Panc1 (cell line): Measurements from ENCODE around the gene ZBTB6. TPM values are rescaled to one million over a fixed set of nuclear protein-coding genes. Genes with fewer than 3 reads are reported as not detected.

ENCODE experiments used
- ATAC-seq: fragments of 200-7000 bp; cut with Tn5 transposase; 2 replicates; pipeline ENCODE4 v1.9.1; 2020; ENCODE audit warnings: mild to moderate bottlenecking, moderate library complexity
- BruUV-seq: library from RNA; stranded (reverse); fragments of 400-500 nt; replicated peaks from 2 replicates; lab custom pipeline; 2021; lab: Mats Ljungman, UMichigan
- CTCF ChIA-PET: fragments of 300-600 bp; sonication (Branson Sonifier 250); formaldehyde crosslinking; loops from one replicate; lab custom pipeline; 2022; ENCODE audit warnings: antibody characterized with exemption; lab: Charles Lee
- POLR2A ChIA-PET: fragments of 300-600 bp; sonication (Branson Sonifier 250); formaldehyde crosslinking; loops from one replicate; lab custom pipeline; 2022; ENCODE audit warnings: antibody characterized with exemption; lab: Charles Lee
- DNase-seq: peaks from one replicate; pipeline ENCODE4 v3.0.0-alpha.2; 2010; ENCODE audit warnings: low read depth, low spot score
- H3K27ac ChIP-seq: 2 replicates; pipeline ENCODE4 v1.5.1; 2011; ENCODE audit warnings: mild to moderate bottlenecking, low read length, inconsistent platforms
- H3K27me3 ChIP-seq: fragments of 200-500 bp; sonication (Bioruptor generic); 2 replicates; pipeline ENCODE4 v1.6.0; 2014; ENCODE audit warnings: low read length, inconsistent platforms; ENCODE audit not compliant: control insufficient read depth, insufficient read depth
- H3K36me3 ChIP-seq: fragments of 200-500 bp; sonication (Bioruptor generic); 2 replicates; pipeline ENCODE4 v1.5.1; 2014; ENCODE audit warnings: inconsistent platforms, mild to moderate bottlenecking, low read length, moderate library complexity; ENCODE audit not compliant: control insufficient read depth, insufficient read depth
- H3K4me1 ChIP-seq: 2 replicates; pipeline ENCODE4 v1.5.1; 2011; ENCODE audit warnings: inconsistent platforms, mild to moderate bottlenecking, low read length, moderate library complexity; ENCODE audit not compliant: control insufficient read depth, insufficient read depth
- H3K4me3 ChIP-seq, 2 experiments: 2 replicates each; pipeline ENCODE4 v1.5.1; 2011 to 2012; ENCODE audit warnings: low read depth in 2 of 2, low read length in 2 of 2, mild to moderate bottlenecking in 2 of 2, inconsistent platforms in 1 of 2, moderate library complexity in 1 of 2
- H3K9me3 ChIP-seq: fragments of 200-500 bp; sonication (Bioruptor generic); 2 replicates; pipeline ENCODE4 v1.5.1; 2014; ENCODE audit warnings: low read depth, mild to moderate bottlenecking, inconsistent platforms, low read length, moderate library complexity; ENCODE audit not compliant: control insufficient read depth, insufficient read depth
- POLR2AphosphoS5 ChIP-seq: IDR thresholded peaks from 2 replicates; pipeline ENCODE4 v1.6.1; 2012; ENCODE audit warnings: mild to moderate bottlenecking, low read depth, low read length, moderate library complexity
- SIN3A ChIP-seq: IDR thresholded peaks from 2 replicates; pipeline ENCODE4 v1.6.1; 2012; ENCODE audit warnings: low read depth, mild to moderate bottlenecking, low read length, moderate library complexity, borderline replicate concordance; ENCODE audit not compliant: insufficient read depth
- TCF7L2 ChIP-seq: IDR thresholded peaks from 2 replicates; pipeline ENCODE4 v1.6.1; 2011; ENCODE audit warnings: mild to moderate bottlenecking, low read depth, low read length, inconsistent platforms
- in situ Hi-C: cut with HindIII; loops from 2 replicates; pipeline ENCODE4 v1.10.0; 2016; ENCODE audit warnings: low sequenced_read_pairs, low pct_unique_long_range_greater_than_20kb
- intact Hi-C: fragments of 100-400 bp; cut with micrococcal nuclease; formaldehyde crosslinking; loops from one replicate; pipeline ENCODE4 v1.10.0; 2022; ENCODE audit not compliant: unreplicated experiment
- total RNA-seq: library from RNA; stranded (reverse); gene quantifications from one replicate; pipeline ENCODE4 v1.2.1, GENCODE V29; 2021; ENCODE audit not compliant: unreplicated experiment
- TF ChIP-seq, protein P1 (sequence below): fragments of 450-650 bp; IDR thresholded peaks from 2 replicates; pipeline ENCODE4 v1.5.1; 2017; ENCODE audit warnings: mild to moderate bottlenecking
- TF ChIP-seq, protein P2 (sequence below), 2 experiments: IDR thresholded peaks; 2 replicates each; pipeline ENCODE4 v1.6.1; 2011 to 2012; ENCODE audit warnings: low read depth in 2 of 2, control low read depth in 1 of 2, low read length in 1 of 2, mild to moderate bottlenecking in 1 of 2, moderate library complexity in 1 of 2; ENCODE audit not compliant: insufficient read depth in 1 of 2

ZBTB6 gene
- total RNA-seq, 1 experiment from 2014 or later = 5.9 TPM

DNA sequence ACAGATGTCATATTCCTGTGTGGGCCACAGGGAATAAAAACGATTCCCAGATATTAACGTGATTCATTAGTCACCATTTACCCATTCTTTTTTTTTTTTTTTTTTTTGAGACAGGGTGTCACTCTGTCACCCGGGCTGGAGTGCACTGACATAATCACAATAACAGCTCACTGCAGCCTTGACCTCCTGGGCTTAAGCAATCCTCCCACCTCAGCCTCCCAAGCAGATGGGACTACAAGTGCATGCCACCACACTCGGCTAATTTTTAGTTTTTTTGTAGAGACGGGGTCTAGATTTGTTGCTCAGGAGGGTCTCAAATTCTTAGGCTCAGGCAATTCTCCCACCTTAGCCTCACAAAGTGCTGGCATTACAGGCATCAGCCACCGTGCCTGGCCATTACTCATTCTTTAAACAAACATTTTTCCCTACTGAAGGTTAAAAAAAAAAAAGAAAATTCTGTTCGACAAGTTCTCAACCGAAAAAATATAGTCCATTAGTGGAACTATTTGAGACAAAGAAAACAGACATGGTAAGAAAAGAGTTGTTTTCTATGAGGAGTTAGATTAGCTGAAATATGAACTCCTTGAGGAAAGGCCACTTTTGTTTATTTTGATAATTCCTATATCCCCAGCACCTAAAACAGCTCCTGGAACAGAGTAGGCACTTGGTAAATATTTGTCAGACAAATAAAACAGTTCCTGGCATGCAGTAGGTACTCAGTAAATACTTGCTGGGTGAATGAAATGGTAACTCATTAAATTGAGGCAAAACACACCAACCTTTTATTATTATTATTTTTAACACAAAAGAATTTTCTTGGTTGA, 52.6 kb downstream of the ZBTB6 start:
- DNase-seq = peak; percentile 51
- H3K27ac ChIP-seq = no peak overlapping the region
- BruUV-seq = no TSS peak
- CTCF ChIA-PET = no interaction called here
- in situ Hi-C loops = no loop called here
- H3K27me3 ChIP-seq = no peaks in the 10 kb centered on the region
- H3K4me3 ChIP-seq = no peak overlapping the region
- ATAC-seq = peak; percentile 95
- peaks cover 6% of the 10 kb centered on the region; the same call in 1 of the 2 replicates for H3K4me1 ChIP-seq
- POLR2A ChIA-PET = no interaction called here
- intact Hi-C loops = no loop called here
- TF ChIP-seq TCF7L2 = no peak
- TF ChIP-seq, protein P1, sequence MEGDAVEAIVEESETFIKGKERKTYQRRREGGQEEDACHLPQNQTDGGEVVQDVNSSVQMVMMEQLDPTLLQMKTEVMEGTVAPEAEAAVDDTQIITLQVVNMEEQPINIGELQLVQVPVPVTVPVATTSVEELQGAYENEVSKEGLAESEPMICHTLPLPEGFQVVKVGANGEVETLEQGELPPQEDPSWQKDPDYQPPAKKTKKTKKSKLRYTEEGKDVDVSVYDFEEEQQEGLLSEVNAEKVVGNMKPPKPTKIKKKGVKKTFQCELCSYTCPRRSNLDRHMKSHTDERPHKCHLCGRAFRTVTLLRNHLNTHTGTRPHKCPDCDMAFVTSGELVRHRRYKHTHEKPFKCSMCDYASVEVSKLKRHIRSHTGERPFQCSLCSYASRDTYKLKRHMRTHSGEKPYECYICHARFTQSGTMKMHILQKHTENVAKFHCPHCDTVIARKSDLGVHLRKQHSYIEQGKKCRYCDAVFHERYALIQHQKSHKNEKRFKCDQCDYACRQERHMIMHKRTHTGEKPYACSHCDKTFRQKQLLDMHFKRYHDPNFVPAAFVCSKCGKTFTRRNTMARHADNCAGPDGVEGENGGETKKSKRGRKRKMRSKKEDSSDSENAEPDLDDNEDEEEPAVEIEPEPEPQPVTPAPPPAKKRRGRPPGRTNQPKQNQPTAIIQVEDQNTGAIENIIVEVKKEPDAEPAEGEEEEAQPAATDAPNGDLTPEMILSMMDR = no peak
- TF ChIP-seq SIN3A = no peak
- TF ChIP-seq, protein P2, sequence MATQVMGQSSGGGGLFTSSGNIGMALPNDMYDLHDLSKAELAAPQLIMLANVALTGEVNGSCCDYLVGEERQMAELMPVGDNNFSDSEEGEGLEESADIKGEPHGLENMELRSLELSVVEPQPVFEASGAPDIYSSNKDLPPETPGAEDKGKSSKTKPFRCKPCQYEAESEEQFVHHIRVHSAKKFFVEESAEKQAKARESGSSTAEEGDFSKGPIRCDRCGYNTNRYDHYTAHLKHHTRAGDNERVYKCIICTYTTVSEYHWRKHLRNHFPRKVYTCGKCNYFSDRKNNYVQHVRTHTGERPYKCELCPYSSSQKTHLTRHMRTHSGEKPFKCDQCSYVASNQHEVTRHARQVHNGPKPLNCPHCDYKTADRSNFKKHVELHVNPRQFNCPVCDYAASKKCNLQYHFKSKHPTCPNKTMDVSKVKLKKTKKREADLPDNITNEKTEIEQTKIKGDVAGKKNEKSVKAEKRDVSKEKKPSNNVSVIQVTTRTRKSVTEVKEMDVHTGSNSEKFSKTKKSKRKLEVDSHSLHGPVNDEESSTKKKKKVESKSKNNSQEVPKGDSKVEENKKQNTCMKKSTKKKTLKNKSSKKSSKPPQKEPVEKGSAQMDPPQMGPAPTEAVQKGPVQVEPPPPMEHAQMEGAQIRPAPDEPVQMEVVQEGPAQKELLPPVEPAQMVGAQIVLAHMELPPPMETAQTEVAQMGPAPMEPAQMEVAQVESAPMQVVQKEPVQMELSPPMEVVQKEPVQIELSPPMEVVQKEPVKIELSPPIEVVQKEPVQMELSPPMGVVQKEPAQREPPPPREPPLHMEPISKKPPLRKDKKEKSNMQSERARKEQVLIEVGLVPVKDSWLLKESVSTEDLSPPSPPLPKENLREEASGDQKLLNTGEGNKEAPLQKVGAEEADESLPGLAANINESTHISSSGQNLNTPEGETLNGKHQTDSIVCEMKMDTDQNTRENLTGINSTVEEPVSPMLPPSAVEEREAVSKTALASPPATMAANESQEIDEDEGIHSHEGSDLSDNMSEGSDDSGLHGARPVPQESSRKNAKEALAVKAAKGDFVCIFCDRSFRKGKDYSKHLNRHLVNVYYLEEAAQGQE (IDR thresholded peaks at IDR 0.05; ENCODE audit: insufficient read depth in 1 of 2, low read depth in 2 of 2, low read length in 1 of 2) = no peak
- no peak for TF ChIP-seq POLR2AphosphoS5
- no peaks in the 10 kb centered on the region for H3K9me3 ChIP-seq
- H3K36me3 ChIP-seq = peaks cover 22% of the 10 kb centered on the region

Other genes with a start within 250 kb of the ZBTB6 start
- gene OR1L3, start 238.2 kb downstream of the ZBTB6 start, total RNA-seq = not detected
- not detected for gene OR1L4, start 189.3 kb downstream of the ZBTB6 start, total RNA-seq
- not detected for gene OR1L6, start 171.0 kb downstream of the ZBTB6 start, total RNA-seq
- not detected for gene OR5C1, start 124.4 kb downstream of the ZBTB6 start, total RNA-seq
- not detected for gene OR1K1, start 113.2 kb downstream of the ZBTB6 start, total RNA-seq
- gene PDCL, start 84.7 kb downstream of the ZBTB6 start, total RNA-seq = 12.4 TPM
- 57.6 TPM for gene RC3H2, start 8.0 kb downstream of the ZBTB6 start, total RNA-seq
- 4.5 TPM for gene ZBTB26, start 18.2 kb upstream of the ZBTB6 start, total RNA-seq
- 41.4 TPM for gene RABGAP1, start 27.7 kb upstream of the ZBTB6 start, total RNA-seq
- gene GPR21, start 120.3 kb upstream of the ZBTB6 start, total RNA-seq = not detected